GM19452 (cell line): Measurements from ENCODE around the gene CNTNAP5.

Experiments
- ATAC-seq: cut with Tn5 transposase; IDR thresholded peaks from one replicate; pipeline ENCODE4 v1.9.1; 2021; ENCODE audit not compliant: unreplicated experiment

CNTNAP5 gene

GRCh38 chr2:124053796-124054195 is 28.7 kb downstream of the CNTNAP5 start:
- no peak for ATAC-seq

- no peak for ATAC-seq
Observed at GRCh38 chr2:124063596-124063995, 38.5 kb downstream of the CNTNAP5 start.

DNA sequence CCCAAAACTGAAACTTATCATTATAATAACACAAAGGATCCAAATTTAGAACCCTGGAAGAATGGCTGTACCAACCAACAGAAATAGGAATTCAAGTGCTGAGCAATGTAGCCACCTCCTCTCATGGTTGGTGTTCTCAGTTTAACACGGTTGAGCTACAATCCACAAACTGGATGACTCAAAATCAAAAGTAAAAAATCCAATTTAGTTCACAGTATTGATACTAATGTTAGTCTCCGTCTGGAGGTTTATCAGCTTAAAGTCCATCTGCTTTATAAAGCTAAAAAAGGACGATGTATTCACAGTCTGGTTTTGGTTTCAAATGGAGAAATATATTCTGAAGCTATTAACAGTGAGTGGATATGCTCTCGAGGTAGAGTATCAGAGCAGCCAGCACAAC is 40.5 kb downstream of the CNTNAP5 start:
- ATAC-seq = no peak

DNA sequence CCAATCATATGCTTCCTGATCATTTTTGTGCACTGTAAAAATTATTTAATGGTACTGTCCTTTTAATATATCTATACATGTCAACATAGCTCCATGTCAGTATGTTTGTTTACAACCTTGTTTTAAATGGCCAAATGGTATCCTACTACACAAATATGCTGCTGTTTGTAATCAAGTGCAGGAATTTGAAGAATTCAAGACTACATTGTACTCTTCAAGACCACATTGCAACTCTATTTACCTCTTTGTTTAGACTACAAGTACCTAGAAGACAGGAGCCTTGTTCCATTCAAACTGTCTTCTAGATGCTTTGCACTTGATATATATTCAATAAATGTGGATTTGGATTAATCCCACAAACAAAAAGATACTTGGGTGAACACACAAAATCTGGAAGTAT is 41.7 kb downstream of the CNTNAP5 start:
- ATAC-seq = no peak

DNA sequence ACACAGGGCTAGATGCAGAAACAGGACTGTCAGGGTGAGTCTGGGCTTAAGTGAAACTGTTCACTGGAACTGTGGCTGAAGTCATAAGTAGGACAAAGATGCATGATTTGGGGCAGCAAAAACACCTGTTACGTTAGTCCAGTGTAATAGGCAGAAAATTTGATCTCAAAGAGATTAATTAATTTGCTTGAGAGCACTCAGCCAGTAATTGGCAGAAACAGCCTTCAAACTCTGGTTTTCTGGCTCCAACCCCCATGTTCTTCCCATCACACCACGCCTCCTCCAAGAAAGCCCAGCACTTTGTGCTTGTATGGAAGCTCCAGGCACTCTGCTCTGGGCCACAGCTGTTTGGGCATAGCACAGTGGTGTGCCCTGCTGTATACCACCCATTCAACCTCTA is 54.0 kb downstream of the CNTNAP5 start:
- ATAC-seq = no peak

DNA sequence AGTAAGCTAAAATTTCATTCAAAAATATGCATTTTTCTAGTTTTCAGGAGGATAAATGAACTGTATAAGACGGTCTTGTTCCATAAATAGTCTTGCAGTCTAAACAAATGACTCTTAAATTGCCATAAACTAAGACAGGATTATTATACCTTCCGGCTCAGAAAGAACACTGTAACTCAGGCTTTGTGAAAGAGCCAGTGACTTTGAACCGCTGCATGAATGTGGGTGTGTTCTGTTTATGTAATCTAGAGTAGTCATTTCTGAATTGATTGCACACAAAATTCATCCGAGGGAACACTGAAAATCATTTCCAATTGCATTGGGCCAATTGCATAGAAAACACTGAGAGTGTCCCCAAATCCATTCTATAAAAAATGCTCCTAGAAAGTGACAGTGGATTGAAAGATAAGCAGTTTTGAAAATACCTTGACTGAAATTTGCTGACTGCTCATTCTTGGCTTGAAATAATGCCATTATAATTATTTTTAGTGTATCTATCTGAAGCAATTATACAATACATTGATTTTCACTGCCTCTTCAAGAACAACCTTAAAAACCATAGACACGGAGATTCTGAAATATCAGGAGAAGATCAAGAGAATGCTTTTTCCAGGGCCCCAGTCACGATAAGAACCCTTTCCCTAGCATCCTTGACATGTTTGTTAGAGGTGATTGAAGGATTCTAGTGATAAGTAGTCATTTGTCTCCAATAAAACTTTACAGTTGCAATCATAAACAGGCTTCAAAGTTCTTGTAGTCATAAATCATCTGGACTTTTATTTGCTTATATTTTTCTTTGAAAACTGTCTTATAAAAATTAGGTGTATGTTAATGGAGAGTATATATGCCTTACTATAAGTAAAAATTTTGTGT is 55.4 kb downstream of the CNTNAP5 start:
- ATAC-seq = no peak

- no peak for ATAC-seq
Observed at GRCh38 chr2:124081154-124081716, 56.1 kb downstream of the CNTNAP5 start.

GRCh38 chr2:124088616-124089015 is 63.5 kb downstream of the CNTNAP5 start:
- no peak for ATAC-seq

DNA sequence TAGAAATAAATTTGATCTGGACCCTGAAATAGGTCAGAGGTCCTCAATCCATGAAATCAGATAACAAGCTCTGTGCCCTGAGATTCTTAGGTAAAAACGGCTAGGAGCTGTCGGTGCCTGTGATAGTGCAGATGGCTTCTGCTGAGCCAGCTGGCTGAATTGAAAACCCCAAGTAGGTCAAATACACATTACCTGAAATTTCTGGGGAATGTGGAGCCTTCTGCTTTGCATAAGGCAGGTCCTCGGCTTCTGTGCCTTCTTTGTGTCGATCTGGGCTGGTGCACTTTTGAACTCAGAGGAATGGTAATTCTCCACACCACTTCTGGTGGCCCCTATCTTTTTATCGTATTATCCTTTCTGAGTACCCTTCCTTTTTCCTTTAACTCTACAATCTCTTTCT is 66.6 kb downstream of the CNTNAP5 start:
- ATAC-seq = no peak

GRCh38 chr2:124092651-124093050 is 67.6 kb downstream of the CNTNAP5 start:
- ATAC-seq = no peak

DNA sequence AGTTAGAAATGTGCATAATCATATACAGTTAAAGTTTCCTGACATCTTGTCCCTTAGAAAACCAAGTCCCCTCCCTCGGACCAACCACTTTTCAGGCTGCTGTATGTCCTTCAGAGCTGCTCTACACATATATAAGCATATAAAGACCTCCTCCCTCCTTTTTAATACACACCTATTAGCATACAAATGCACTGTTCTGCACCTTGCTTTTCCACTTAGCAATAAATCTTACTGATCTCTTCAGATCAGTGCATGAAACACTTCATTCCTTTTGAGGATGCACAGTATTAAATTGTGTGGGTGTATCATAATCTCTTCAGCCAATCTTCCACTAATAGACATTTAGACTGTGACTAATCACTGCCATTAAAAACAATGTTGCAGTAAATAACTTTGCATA is 79.8 kb downstream of the CNTNAP5 start:
- no peak for ATAC-seq

- no peak for ATAC-seq
Observed at GRCh38 chr2:124112206-124112605, 87.1 kb downstream of the CNTNAP5 start.

- no peak for ATAC-seq
Observed at GRCh38 chr2:124112966-124113365, 87.9 kb downstream of the CNTNAP5 start.

DNA sequence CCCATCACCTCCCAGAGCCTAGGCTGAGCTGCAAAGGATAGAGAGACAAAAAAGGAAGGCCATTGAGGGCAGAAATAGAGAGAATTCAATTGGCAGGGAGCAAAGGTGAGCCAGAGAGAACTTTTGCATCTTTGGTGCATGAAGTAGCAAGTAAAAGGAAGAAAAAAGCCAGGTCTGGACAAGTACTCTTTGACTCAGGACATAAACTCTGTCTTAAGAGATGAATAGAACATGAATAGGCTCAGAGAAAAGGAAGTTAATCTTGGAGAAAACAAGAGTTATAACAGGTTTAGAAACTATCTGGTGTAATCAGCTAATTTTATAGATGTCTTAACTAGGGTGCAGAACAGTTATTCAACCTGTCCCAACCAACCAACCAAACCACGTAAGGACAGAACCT is 95.2 kb downstream of the CNTNAP5 start:
- no peak for ATAC-seq

DNA sequence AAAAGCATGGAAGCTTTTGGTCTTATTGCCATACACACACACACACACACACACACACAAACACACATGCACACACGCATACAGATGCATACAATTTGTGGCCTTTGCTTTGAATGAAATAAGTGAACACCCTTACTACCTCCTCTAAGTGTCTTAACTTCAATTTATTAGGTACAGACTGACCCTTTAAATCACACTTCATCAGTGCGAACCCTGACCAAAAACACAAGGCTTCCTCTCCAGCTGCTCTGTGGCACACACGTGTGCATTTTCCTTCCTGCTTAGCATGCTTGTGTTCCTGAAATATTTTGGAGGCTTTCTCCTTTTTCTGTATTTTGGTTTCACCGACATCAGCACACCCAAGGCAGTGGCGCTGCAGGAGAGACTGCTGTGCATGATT is 96.0 kb downstream of the CNTNAP5 start:
- ATAC-seq = no peak

DNA sequence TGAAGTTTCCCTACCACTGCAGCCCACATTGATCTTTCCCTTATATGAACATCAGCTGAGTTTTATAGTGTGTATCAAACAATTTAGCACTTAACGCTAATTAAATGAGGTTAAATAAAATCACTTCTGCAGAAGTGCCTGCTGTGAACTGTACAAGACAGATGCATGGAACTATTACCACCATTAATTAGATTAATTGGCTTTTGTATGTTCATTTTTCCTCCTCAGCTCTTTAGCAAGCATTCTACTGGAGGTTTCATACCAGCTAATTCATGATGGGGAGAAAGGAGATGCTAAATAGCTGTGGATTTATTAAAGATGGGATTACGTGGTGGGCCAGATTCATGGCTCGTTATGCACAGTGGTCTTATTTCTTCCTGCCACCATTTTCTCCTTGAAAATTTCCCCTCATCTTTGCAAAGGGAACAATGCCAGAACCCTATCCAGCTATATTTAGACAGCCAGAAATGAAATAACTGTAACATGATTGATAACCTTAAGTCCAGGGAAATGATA is 96.7 kb downstream of the CNTNAP5 start:
- ATAC-seq = no peak

DNA sequence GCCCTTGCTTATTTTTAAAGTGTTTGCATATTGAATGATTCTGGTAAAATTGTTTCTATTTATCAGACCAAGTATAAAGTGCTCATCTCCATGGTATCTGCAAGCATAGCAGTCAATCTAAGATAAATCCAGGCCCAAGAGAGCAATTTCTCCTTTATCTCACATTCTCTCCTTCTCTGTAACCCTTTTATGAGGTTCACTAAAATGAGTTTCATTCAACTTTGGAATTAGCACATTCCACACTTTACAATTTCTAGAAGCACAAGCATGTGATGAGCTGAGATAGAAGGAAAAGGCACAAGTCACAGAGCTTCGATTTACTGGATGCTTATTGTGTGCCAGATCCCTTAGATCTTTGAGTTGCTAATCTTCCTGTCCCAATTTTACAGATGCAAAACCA is 97.3 kb downstream of the CNTNAP5 start:
- ATAC-seq = no peak

- ATAC-seq = no peak
Observed at GRCh38 chr2:124131276-124131675, 106.2 kb downstream of the CNTNAP5 start.

GRCh38 chr2:124136110-124136509 is 111.0 kb downstream of the CNTNAP5 start:
- ATAC-seq = no peak

DNA sequence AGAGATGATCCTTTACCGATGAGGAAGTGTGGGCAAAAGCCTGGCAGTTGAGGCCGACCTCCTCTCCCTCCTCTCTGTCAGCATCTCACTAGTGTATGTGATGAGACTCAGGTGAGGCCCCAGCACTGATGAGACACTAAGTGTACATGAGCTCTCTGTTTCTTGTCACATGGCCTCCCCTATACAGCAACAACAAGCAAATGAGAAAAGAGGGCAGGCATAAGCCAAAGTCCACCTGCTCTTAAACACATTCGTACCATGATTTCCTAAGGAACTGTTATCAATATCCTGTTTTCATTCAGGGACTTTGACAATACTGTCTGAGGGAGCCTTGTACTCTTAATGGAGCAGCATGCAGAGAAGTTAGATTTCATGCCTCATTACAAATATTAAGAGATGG is 113.0 kb downstream of the CNTNAP5 start:
- no peak for ATAC-seq

DNA sequence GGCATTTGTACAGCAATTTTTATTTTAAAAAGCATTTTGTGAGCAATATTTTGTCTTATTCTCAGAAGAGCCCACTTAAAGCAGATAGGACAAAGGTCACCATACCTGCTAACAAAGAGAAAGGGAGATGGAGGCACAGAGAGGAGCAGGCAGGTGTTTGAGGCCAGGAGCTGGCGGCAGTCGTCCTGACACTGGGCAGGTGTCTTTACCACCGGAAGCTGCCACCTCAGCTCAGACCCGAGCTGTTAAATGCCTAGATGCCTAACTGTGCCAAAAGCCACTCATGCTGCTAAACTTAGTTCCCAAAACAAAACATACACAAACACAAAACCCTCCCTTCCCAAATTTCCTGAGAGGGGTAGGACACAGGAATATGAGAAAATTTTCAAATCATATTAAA is 120.9 kb downstream of the CNTNAP5 start:
- no peak for ATAC-seq

DNA sequence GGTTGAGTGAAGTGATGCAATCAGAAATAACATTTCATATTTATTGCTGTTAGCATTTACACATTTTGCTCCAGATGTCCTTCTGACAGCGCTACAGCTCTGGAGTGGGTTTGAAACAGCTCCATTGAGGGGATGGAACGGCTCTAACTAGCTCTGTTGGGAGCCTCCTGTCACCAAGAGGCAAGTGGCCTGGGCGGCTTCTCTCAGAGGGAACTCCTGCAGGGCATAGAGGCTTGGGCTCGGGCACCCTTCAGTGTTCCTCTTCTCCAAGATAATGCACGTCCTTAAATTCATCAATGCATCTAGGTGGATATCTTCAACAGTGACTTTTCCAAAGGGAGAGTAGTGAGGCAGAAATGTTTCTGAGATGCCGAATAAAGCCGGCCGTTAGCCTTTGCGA is 122.5 kb downstream of the CNTNAP5 start:
- no peak for ATAC-seq

- ATAC-seq = no peak
Observed at GRCh38 chr2:124149571-124149970, 124.5 kb downstream of the CNTNAP5 start.
